ENCODE data around the gene LRRC36. TPM values are rescaled to one million over a fixed set of nuclear protein-coding genes. Genes with fewer than 3 reads are reported as not detected.

The LRRC36 gene
- total and polyA plus RNA-seq, 2 of the 13 experiments (the other 11 are each of a cell fraction or from before 2014, with no cell fraction given) = 0.12 to 0.15 TPM

DNA sequence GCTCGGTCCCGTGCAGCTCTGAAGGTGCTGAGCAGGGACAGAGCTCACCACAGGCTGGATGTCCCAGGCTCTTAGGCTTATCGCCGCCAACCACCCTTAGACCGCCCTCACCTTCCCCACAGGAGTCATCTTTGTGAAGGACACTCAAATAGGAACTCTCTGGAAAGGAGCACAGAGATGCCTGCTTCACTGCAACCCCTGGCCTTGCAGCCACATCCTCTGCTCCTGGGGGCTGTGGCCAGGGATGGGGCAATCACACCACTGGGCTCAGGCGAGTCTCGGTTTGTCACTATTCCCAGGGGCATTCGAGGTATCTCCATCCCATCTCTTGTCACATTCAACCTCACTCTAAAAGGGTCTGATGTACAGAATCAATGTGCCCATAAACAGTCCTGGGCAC, 78.7 kb downstream of the LRRC36 start:
- Histone ChIP-seq H4K20me1 (ENCODE audit: insufficient read depth, low read length) (no peaks in the 10 kb centered on the region), H3K4me3 (replicated peaks in 1 of 3; ENCODE audit: insufficient read depth in 1 of 3, low read depth in 2 of 3, low read length in 3 of 3) (no peak overlapping the region), H3K4me1 (ENCODE audit: insufficient read depth, low read length) (peaks cover 20% of the 10 kb centered on the region), H2AFZ (ENCODE audit: low read length) (no peak overlapping the region), H3K9me3 (ENCODE audit: low read length) (no peaks in the 10 kb centered on the region), H3K79me2 (ENCODE audit: insufficient read depth, low read length) (no peaks in the 10 kb centered on the region), H3K27ac (ENCODE audit: extremely low read length, insufficient read depth, low read length) (no peak overlapping the region), H3K9ac (ENCODE audit: insufficient read depth, low read depth, low read length) (no peak overlapping the region), H3K4me2 (ENCODE audit: low read depth, low read length) (no peak overlapping the region), H3K36me3 (replicated peaks in 1 of 2; ENCODE audit: control insufficient read depth in 1 of 2, insufficient read depth in 2 of 2, low read length in 2 of 2) (no peaks in the 10 kb centered on the region), H3K27me3 (ENCODE audit: control insufficient read depth in 1 of 2, insufficient read depth in 2 of 2, low read length in 2 of 2) (peaks cover 0 to 14% of the 10 kb centered on the region in 2 experiments; a peak in 3 of 5 replicates)
- ATAC-seq (no peak), DNase-seq (ENCODE audit: low spot score) (no peak), FAIRE-seq (no peak)
- CTCF ChIA-PET (ENCODE audit: low intra/inter-chr PET ratio, low total read pairs) = interaction anchor here (1.3 kb wide), 1 partner anchor 78 kb away, joined by 3 read pairs; the partner anchor contains the start of genes KCTD19 and LRRC36
- BruUV-seq (replicated peaks) = no TSS peak
- POLR2A ChIA-PET = no interaction called here
- WGBS (ENCODE audit: low lambda C conversion rate) = 48% methylated on average over 5 of the region's 8 CpGs
- in situ Hi-C loops (cut with HindIII; ENCODE audit: extremely low pct_ligation_motif_present, low pct_unique_long_range_greater_than_20kb) = no loop called here
- intact Hi-C loops (cut with micrococcal nuclease; ENCODE audit: unreplicated experiment) = no loop called here
- TF ChIP-seq RBAK (CRISPR knock-in tag; IDR thresholded peaks at IDR 0.05) (no peak), RXRB (CRISPR knock-in tag; IDR thresholded peaks at IDR 0.05; ENCODE audit: borderline replicate concordance) (no peak), ATF7-NPFF (CRISPR knock-in tag; IDR thresholded peaks at IDR 0.05; ENCODE audit: low read depth) (no peak), MAX (IDR thresholded peaks at IDR 0.05) (no peak), KAT7 (CRISPR knock-in tag; IDR thresholded peaks at IDR 0.05; ENCODE audit: borderline replicate concordance) (no peak), IKZF1 (IDR thresholded peaks at IDR 0.05) (no peak), MAF1 (CRISPR knock-in tag; IDR thresholded peaks at IDR 0.05; ENCODE audit: borderline replicate concordance) (no peak)
- TF ChIP-seq, protein P1, sequence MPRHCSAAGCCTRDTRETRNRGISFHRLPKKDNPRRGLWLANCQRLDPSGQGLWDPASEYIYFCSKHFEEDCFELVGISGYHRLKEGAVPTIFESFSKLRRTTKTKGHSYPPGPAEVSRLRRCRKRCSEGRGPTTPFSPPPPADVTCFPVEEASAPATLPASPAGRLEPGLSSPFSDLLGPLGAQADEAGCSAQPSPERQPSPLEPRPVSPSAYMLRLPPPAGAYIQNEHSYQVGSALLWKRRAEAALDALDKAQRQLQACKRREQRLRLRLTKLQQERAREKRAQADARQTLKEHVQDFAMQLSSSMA (CRISPR knock-in tag; IDR thresholded peaks at IDR 0.05) = no peak
